Measurements from ENCODE around the gene PMEPA1.

GRCh38 chr20:57757767-57758166, 48.0 kb upstream of the PMEPA1 start:
- TF ChIP-seq CTCF (tag by site-specific recombination; IDR thresholded peaks at IDR 0.05), result no peak
- no peak for TF ChIP-seq ZEB2 (tag by site-specific recombination; IDR thresholded peaks at IDR 0.05)
- no peak for TF ChIP-seq ZNF629 (tag by site-specific recombination; IDR thresholded peaks at IDR 0.05)
- TF ChIP-seq ZNF16 (tag by site-specific recombination; IDR thresholded peaks at IDR 0.05; ENCODE audit: low read depth), result no peak
- TF ChIP-seq ZNF10 (tag by site-specific recombination; IDR thresholded peaks at IDR 0.05), result no peak
- no peak for TF ChIP-seq ZNF2 (tag by site-specific recombination; IDR thresholded peaks at IDR 0.05)
- TF ChIP-seq, protein P1, sequence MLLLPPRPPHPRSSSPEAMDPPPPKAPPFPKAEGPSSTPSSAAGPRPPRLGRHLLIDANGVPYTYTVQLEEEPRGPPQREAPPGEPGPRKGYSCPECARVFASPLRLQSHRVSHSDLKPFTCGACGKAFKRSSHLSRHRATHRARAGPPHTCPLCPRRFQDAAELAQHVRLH (tag by site-specific recombination; IDR thresholded peaks at IDR 0.05), result no peak
- TF ChIP-seq ZNF266 (tag by site-specific recombination; IDR thresholded peaks at IDR 0.05; ENCODE audit: low read depth), result no peak
- TF ChIP-seq ZNF747 (tag by site-specific recombination; IDR thresholded peaks at IDR 0.05), result no peak
- TF ChIP-seq, protein P2, sequence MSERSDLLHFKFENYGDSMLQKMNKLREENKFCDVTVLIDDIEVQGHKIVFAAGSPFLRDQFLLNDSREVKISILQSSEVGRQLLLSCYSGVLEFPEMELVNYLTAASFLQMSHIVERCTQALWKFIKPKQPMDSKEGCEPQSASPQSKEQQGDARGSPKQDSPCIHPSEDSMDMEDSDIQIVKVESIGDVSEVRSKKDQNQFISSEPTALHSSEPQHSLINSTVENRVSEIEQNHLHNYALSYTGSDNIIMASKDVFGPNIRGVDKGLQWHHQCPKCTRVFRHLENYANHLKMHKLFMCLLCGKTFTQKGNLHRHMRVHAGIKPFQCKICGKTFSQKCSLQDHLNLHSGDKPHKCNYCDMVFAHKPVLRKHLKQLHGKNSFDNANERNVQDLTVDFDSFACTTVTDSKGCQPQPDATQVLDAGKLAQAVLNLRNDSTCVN (tag by site-specific recombination; optimal IDR thresholded peaks at IDR 0.05), result no peak
- TF ChIP-seq, protein P3, sequence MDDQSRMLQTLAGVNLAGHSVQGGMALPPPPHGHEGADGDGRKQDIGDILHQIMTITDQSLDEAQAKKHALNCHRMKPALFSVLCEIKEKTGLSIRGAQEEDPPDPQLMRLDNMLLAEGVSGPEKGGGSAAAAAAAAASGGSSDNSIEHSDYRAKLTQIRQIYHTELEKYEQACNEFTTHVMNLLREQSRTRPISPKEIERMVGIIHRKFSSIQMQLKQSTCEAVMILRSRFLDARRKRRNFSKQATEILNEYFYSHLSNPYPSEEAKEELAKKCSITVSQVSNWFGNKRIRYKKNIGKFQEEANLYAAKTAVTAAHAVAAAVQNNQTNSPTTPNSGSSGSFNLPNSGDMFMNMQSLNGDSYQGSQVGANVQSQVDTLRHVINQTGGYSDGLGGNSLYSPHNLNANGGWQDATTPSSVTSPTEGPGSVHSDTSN (CRISPR knock-in tag; IDR thresholded peaks at IDR 0.05), result no peak
- no peak for TF ChIP-seq ZNF830 (tag by site-specific recombination; IDR thresholded peaks at IDR 0.05; ENCODE audit: low read depth)
